ENCODE measurements around the gene NCEH1. TPM values are rescaled to one million over a fixed set of nuclear protein-coding genes. Genes with fewer than 3 reads are reported as not detected.
A peak's percentile ranks its signal among the peaks of the same experiment; 100 is the strongest.

Gene NCEH1
- total and polyA plus RNA-seq, 9 of the 15 experiments (the other 6 are each of a cell fraction or from before 2014, with no cell fraction given): 1.3 to 5.0 (median 2.8) TPM

DNA sequence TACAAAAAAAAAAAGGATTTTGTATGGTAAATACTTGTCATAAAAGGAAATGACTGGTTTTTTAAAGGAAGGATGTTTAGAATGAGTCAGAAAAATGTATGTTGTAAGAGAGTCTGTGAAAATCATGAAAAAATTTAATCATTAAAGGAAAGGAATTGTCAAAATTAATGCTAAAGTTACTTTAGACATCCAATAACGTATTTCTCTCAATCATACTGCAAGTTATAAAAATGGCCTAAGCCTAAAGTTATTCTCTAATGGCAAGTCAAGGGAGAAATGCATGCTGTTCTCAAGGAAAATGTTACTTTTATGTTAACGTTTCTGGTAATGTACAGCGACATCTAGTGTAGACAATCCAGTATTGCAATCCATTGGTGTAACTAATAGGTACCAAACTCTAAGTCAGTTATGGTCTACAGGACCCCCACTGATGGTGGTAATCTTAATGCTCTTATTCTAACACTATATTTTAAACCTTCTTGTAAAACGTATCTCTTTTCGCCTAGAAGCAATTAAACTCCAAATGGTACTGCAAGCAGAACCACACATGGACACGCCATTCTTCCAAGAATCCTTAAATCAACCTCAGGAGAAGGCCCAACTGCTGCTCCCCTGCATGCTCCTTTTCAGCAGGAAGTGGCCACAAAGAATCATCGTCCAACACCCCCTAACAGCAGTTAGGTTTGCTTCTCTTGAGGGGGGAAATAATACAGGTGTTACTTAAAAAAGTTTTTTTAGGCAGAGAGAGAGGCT, 35.2 kb downstream of the NCEH1 start:
- intact Hi-C loops (cut with micrococcal nuclease): loop anchor here (10.0 kb wide), 2 partner anchors 239 to 1711 kb away; no protein-coding TSS in a partner anchor
- Histone ChIP-seq H3K9ac (ENCODE audit: insufficient read depth in 1 of 2, low read depth in 2 of 2, low read length in 2 of 2) (no peak overlapping the region), H3K4me2 (ENCODE audit: insufficient read depth, low read length) (no peak overlapping the region)

More for the DNA sequence above, 35.2 kb downstream of the NCEH1 start:
- H3K4me1 ChIP-seq (replicated peaks in 1 of 2; ENCODE audit: control insufficient read depth in 2 of 2, insufficient read depth in 2 of 2, low read length in 2 of 2): no peaks in the 10 kb centered on the region
- no peaks in the 10 kb centered on the region for H3K36me3 ChIP-seq (ENCODE audit: control insufficient read depth, insufficient read depth, low read length)
- DNase-seq (ENCODE audit: extremely low read depth in 1 of 4, low spot score in 3 of 4) (peak; percentile 39 to 65 (median 42)), FAIRE-seq (peak; percentile 86), ATAC-seq (peak; percentile 61)
- H3K27me3 ChIP-seq (ENCODE audit: control insufficient read depth in 2 of 2, insufficient read depth in 2 of 2, low read length in 2 of 2): no peaks in the 10 kb centered on the region
- ChIA-PET CTCF (ENCODE audit: low intra/inter-chr PET ratio) (no interaction called here), POLR2A (no interaction called here)
- no peaks in the 10 kb centered on the region for H3K9me1 ChIP-seq (ENCODE audit: control insufficient read depth, insufficient read depth, low read length)
- in situ Hi-C loops (cut with MboI): no loop called here
- no peak overlapping the region for H3K27ac ChIP-seq (ENCODE audit: extremely low read depth, low read depth, low read length)
- H3K4me3 ChIP-seq: no peak overlapping the region
- H4K20me1 ChIP-seq (replicated peaks; ENCODE audit: control insufficient read depth, insufficient read depth, low read length): no peaks in the 10 kb centered on the region
- BruUV-seq (replicated peaks): no TSS peak
- 14% methylated on average over 7 of the region's 7 CpGs for WGBS (ENCODE audit: insufficient coverage, low coverage, missing lambda C conversion rate)
- no peaks in the 10 kb centered on the region for H3K9me3 ChIP-seq (replicated peaks; ENCODE audit: control insufficient read depth, insufficient read depth, low read depth, low read length)
- no peak overlapping the region for H2AFZ ChIP-seq (ENCODE audit: low read depth, low read length)
- no peaks in the 10 kb centered on the region for H3K79me2 ChIP-seq (ENCODE audit: control insufficient read depth, insufficient read depth, low read length)
- TF ChIP-seq ZNF124 (CRISPR knock-in tag; IDR thresholded peaks at IDR 0.05): no peak
- TF ChIP-seq, protein P1, sequence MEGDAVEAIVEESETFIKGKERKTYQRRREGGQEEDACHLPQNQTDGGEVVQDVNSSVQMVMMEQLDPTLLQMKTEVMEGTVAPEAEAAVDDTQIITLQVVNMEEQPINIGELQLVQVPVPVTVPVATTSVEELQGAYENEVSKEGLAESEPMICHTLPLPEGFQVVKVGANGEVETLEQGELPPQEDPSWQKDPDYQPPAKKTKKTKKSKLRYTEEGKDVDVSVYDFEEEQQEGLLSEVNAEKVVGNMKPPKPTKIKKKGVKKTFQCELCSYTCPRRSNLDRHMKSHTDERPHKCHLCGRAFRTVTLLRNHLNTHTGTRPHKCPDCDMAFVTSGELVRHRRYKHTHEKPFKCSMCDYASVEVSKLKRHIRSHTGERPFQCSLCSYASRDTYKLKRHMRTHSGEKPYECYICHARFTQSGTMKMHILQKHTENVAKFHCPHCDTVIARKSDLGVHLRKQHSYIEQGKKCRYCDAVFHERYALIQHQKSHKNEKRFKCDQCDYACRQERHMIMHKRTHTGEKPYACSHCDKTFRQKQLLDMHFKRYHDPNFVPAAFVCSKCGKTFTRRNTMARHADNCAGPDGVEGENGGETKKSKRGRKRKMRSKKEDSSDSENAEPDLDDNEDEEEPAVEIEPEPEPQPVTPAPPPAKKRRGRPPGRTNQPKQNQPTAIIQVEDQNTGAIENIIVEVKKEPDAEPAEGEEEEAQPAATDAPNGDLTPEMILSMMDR (IDR thresholded peaks at IDR 0.05 in 2 of 3, conservative IDR thresholded peaks at IDR 0.05 in 1 of 3; ENCODE audit: insufficient read depth in 2 of 3, low read depth in 1 of 3, low read length in 3 of 3): peak; percentile 32 to 69 (median 64); a peak in 5 of 6 replicates
- TF ChIP-seq RAD21 (CRISPR knock-in tag; conservative IDR thresholded peaks at IDR 0.05 in 1 of 2, IDR thresholded peaks at IDR 0.05 in 1 of 2): peak; percentile 28 to 56; a peak in 3 of 4 replicates
- no peak for TF ChIP-seq CREBBP (IDR thresholded peaks at IDR 0.05; ENCODE audit: low read depth, low read length)
- TF ChIP-seq, protein P2, sequence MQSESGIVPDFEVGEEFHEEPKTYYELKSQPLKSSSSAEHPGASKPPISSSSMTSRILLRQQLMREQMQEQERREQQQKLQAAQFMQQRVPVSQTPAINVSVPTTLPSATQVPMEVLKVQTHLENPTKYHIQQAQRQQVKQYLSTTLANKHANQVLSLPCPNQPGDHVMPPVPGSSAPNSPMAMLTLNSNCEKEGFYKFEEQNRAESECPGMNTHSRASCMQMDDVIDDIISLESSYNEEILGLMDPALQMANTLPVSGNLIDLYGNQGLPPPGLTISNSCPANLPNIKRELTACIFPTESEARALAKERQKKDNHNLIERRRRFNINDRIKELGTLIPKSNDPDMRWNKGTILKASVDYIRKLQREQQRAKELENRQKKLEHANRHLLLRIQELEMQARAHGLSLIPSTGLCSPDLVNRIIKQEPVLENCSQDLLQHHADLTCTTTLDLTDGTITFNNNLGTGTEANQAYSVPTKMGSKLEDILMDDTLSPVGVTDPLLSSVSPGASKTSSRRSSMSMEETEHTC (IDR thresholded peaks at IDR 0.05): no peak
- TF ChIP-seq SMAD3 (CRISPR knock-in tag; conservative IDR thresholded peaks at IDR 0.05): no peak
- no peak for TF ChIP-seq TCF3 (CRISPR knock-in tag; IDR thresholded peaks at IDR 0.05)
